A549 (cell line): ENCODE measurements around the gene GTPBP6. TPM values are rescaled to one million over a fixed set of nuclear protein-coding genes. Genes with fewer than 3 reads are reported as not detected.

Source experiments
- ATAC-seq, 2 experiments: fragments of 200-7000 bp in 1 of 2; fragments of >200 bp in 1 of 2; cut with Nextera tagmentation in 1 of 2; cut with Tn5 transposase in 1 of 2; 3 replicates each; pipeline versions ENCODE4 v1.8.0 to v1.9.1; 2018 to 2020; ENCODE audit warnings: mild to moderate bottlenecking in 1 of 2, moderate library complexity in 1 of 2
- CTCF ChIA-PET: fragments of 300-600 bp; sonication (Branson Sonifier 250); formaldehyde crosslinking; extraction: SDS; loops from one replicate; lab custom pipeline; 2021; ENCODE audit warnings: antibody characterized with exemption, inconsistent platforms; lab: Yijun Ruan, JAX
- POLR2A ChIA-PET: fragments of 350-600 bp; formaldehyde crosslinking; extraction: SDS; loops from one replicate; lab custom pipeline; 2021; ENCODE audit warnings: antibody characterized with exemption, inconsistent platforms; lab: Yijun Ruan, JAX
- DNase-seq, 2 experiments: peaks; one replicate each; pipeline versions ENCODE4 v3.0.0 to v3.0.0-alpha.2; 2011 to 2016; ENCODE audit warnings: low read depth in 1 of 2, low spot score in 1 of 2
- FAIRE-seq: peaks from 2 replicates; lab custom pipeline; 2011; peaks lifted over from hg19 to GRCh38; lab: Jason Lieb, UNC
- H3K27ac ChIP-seq, 2 experiments: fragments of >200 bp; sonication (Bioruptor Twin); formaldehyde crosslinking; 3 replicates each; pipeline ENCODE4 v1.5.1; 2016 to 2017
- H3K4me1 ChIP-seq: fragments of >200 bp; sonication (Bioruptor Twin); formaldehyde crosslinking; 3 replicates; pipeline ENCODE4 v1.6.1; 2016
- H3K4me2 ChIP-seq: fragments of >200 bp; sonication (Bioruptor Twin); formaldehyde crosslinking; 3 replicates; pipeline ENCODE4 v1.6.1; 2016
- H3K4me3 ChIP-seq: fragments of >200 bp; sonication (Bioruptor Twin); formaldehyde crosslinking; 3 replicates; pipeline ENCODE4 v1.5.1; 2016
- H3K9me3 ChIP-seq: fragments of >200 bp; sonication (Bioruptor Twin); formaldehyde crosslinking; 3 replicates; pipeline ENCODE4 v1.6.1; 2016
- BHLHE40 ChIP-seq: IDR thresholded peaks from 2 replicates; pipeline ENCODE4 v1.6.1; 2012; ENCODE audit warnings: low read depth, low read length, inconsistent platforms
- CBX2 ChIP-seq: fragments of 200-600 bp; sonication (generic); IDR thresholded peaks from 2 replicates; pipeline ENCODE4 v1.6.1; 2016; ENCODE audit warnings: low read depth, mild to moderate bottlenecking, borderline replicate concordance
- CHD2 ChIP-seq: fragments of 150-350 bp; IDR thresholded peaks from 2 replicates; pipeline ENCODE4 v1.6.1; 2014; ENCODE audit warnings: low read length; ENCODE audit not compliant: partially characterized antibody
- EHF ChIP-seq: fragments of 250-450 bp; sonication (Bioruptor Pico); IDR thresholded peaks from 2 replicates; pipeline ENCODE4 v1.5.0; 2020; ENCODE audit warnings: mild to moderate bottlenecking
- EP300 ChIP-seq, 2 experiments: fragments of >200 bp; sonication (Bioruptor Twin); formaldehyde crosslinking; IDR thresholded peaks; 2 replicates in 1 of 2; 3 replicates in 1 of 2; pipeline ENCODE4 v1.6.1; 2016 to 2017
- ESRRA ChIP-seq: fragments of 150-350 bp; IDR thresholded peaks from 2 replicates; pipeline ENCODE4 v1.6.1; 2014; ENCODE audit warnings: mild to moderate bottlenecking, low read length, borderline replicate concordance
- FOSB ChIP-seq: fragments of 250-450 bp; sonication (Bioruptor Pico); IDR thresholded peaks from 2 replicates; pipeline ENCODE4 v1.5.0; 2020; ENCODE audit warnings: mild to moderate bottlenecking, moderate library complexity
- GATA3 ChIP-seq: IDR thresholded peaks from 2 replicates; pipeline ENCODE4 v1.6.1; 2012; ENCODE audit warnings: borderline replicate concordance
- HDAC2 ChIP-seq: fragments of 200-600 bp; sonication (generic); IDR thresholded peaks from 2 replicates; pipeline ENCODE4 v1.6.1; 2016
- HEYL ChIP-seq: fragments of 250-450 bp; sonication (Bioruptor Pico); IDR thresholded peaks from 2 replicates; pipeline ENCODE4 v1.8.0; 2021; ENCODE audit warnings: mild to moderate bottlenecking, moderate library complexity
- HOXA7 ChIP-seq: fragments of 250-450 bp; sonication (Bioruptor Pico); IDR thresholded peaks from 2 replicates; pipeline ENCODE4 v1.5.0; 2020; ENCODE audit warnings: mild to moderate bottlenecking, moderate library complexity
- HOXB13 ChIP-seq: fragments of 250-450 bp; sonication (Bioruptor Pico); IDR thresholded peaks from 2 replicates; pipeline ENCODE4 v1.5.0; 2020; ENCODE audit warnings: low read depth, mild to moderate bottlenecking, moderate library complexity
- HOXB5 ChIP-seq: fragments of 250-450 bp; sonication (Bioruptor Pico); IDR thresholded peaks from 2 replicates; pipeline ENCODE4 v1.5.0; 2020; ENCODE audit warnings: mild to moderate bottlenecking, moderate library complexity
- MAZ ChIP-seq: fragments of 150-350 bp; IDR thresholded peaks from 2 replicates; pipeline ENCODE4 v1.6.1; 2014; ENCODE audit warnings: antibody characterized with exemption, low read depth, low read length, borderline replicate concordance
- MYC ChIP-seq: IDR thresholded peaks from 2 replicates; pipeline ENCODE4 v1.6.1; 2012; ENCODE audit warnings: mild to moderate bottlenecking, inconsistent platforms, low read length, improper control_type of control experiment, borderline replicate concordance
- NFE2L2 ChIP-seq: fragments of 150-350 bp; conservative IDR thresholded peaks from 2 replicates; pipeline ENCODE4 v1.6.1; 2014; ENCODE audit warnings: low read length
- NR3C1 ChIP-seq: fragments of >200 bp; sonication (Bioruptor Twin); formaldehyde crosslinking; IDR thresholded peaks from 3 replicates; pipeline ENCODE4 v1.6.1; 2017
- POLR2A ChIP-seq: IDR thresholded peaks from 2 replicates; pipeline ENCODE4 v1.6.1; 2012; ENCODE audit warnings: mild to moderate bottlenecking, low read length
- POLR2AphosphoS2 ChIP-seq: conservative IDR thresholded peaks from 2 replicates; pipeline ENCODE4 v1.6.1; 2012; ENCODE audit warnings: low read length, improper control_type of control experiment, inconsistent platforms
- RAD21 ChIP-seq, 2 experiments: fragments of >200 bp in 1 of 2; sonication (Bioruptor Twin) in 1 of 2; formaldehyde crosslinking in 1 of 2; IDR thresholded peaks in 1 of 2; conservative IDR thresholded peaks in 1 of 2; 2 replicates in 1 of 2; 3 replicates in 1 of 2; pipeline ENCODE4 v1.6.1; 2012 to 2018; ENCODE audit warnings: inconsistent platforms in 1 of 2
- RFX5 ChIP-seq: fragments of 450-650 bp; IDR thresholded peaks from 2 replicates; pipeline ENCODE4 v1.7.1; 2014; ENCODE audit warnings: antibody characterized with exemption, mild to moderate bottlenecking, moderate library complexity
- TP53 ChIP-seq: fragments of 250-450 bp; sonication (Bioruptor Pico); IDR thresholded peaks from 2 replicates; pipeline ENCODE4 v1.5.0; 2021; ENCODE audit warnings: mild to moderate bottlenecking, moderate library complexity
- ZC3H11A ChIP-seq: fragments of 450-650 bp; IDR thresholded peaks from 2 replicates; pipeline ENCODE4 v1.6.1; 2014; ENCODE audit warnings: antibody characterized with exemption, mild to moderate bottlenecking
- ZNF302 ChIP-seq: fragments of 250-450 bp; sonication (Bioruptor Pico); IDR thresholded peaks from 2 replicates; pipeline ENCODE4 v1.9.0; 2021; ENCODE audit warnings: inconsistent platforms, mild to moderate bottlenecking, moderate library complexity
- WGBS: methylation state at CpG from one replicate; pipeline ENCODE4 v1.1.6; 2017; ENCODE audit errors: missing lambda C conversion rate; 5-methylcytosine and 5-hydroxymethylcytosine counted together
- polyA plus RNA-seq, 4 experiments: library from polyadenylated mRNA; depleted of rRNA in 3 of 4; stranded (reverse); fragments of >200 nt; fragmentation: RNase III in 1 of 4; extraction: RNeasy Plus Mini Kit Qiagen cat#74134 plus additional on column Dnase treatment in 1 of 4; gene quantifications; 2 replicates in 3 of 4; 3 replicates in 1 of 4; pipeline ENCODE4 v1.2.3, GENCODE V29; 2011 to 2017
- TF ChIP-seq, protein P1 (sequence below): fragments of 250-450 bp; sonication (Bioruptor Pico); IDR thresholded peaks from 2 replicates; pipeline ENCODE4 v1.5.0; 2021; ENCODE audit warnings: mild to moderate bottlenecking, moderate library complexity, borderline replicate concordance
- TF ChIP-seq, protein P2 (sequence below): IDR thresholded peaks from 2 replicates; pipeline ENCODE4 v1.6.1; 2012

The GTPBP6 gene
- polyA plus RNA-seq, 2 of the 4 experiments (the other 2 are of a cell fraction) = 26.0 to 41.2 TPM

DNA sequence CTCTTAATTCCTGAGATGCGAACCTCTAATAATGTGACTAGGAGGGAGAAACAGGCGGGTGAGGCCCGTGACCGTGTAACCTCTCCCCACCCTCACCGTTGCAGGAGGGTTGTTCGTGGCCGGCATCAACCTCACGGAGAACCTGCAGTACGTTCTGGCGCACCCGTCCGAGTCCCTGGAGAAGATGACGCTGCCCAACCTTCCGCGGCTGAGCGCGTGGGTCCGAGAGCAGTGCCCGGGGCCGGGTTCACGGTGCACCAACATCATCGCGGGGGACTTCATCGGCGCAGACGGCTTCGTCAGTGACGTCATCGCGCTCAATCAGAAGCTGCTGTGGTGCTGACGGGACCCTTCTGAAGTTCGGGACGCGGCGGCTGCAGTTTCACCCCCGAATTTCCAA, 19.6 kb downstream of the GTPBP6 start:
- Histone ChIP-seq H3K4me3 (no peak overlapping the region), H3K4me1 (no peaks in the 10 kb centered on the region), H3K27ac (no peak overlapping the region), H3K9me3 (no peaks in the 10 kb centered on the region), H3K4me2 (no peak overlapping the region)
- DNase-seq = no peak
- WGBS = 98% methylated on average over 36 of the region's 36 CpGs
- TF ChIP-seq FOSB (CRISPR knock-in tag) (no peak), EP300 (IDR thresholded peaks at IDR 0.05) (no peak), MAZ (no peak), HEYL (CRISPR knock-in tag) (no peak), RFX5 (no peak), TP53 (no peak), CBX2 (no peak), HOXB13 (CRISPR knock-in tag) (no peak), CHD2 (no peak), ESRRA (no peak), BHLHE40 (no peak), RAD21 (conservative IDR thresholded peaks at IDR 0.05 in 1 of 2, IDR thresholded peaks at IDR 0.05 in 1 of 2) (no peak), ZNF302 (CRISPR knock-in tag) (no peak), ZC3H11A (no peak)
- TF ChIP-seq, protein P1, sequence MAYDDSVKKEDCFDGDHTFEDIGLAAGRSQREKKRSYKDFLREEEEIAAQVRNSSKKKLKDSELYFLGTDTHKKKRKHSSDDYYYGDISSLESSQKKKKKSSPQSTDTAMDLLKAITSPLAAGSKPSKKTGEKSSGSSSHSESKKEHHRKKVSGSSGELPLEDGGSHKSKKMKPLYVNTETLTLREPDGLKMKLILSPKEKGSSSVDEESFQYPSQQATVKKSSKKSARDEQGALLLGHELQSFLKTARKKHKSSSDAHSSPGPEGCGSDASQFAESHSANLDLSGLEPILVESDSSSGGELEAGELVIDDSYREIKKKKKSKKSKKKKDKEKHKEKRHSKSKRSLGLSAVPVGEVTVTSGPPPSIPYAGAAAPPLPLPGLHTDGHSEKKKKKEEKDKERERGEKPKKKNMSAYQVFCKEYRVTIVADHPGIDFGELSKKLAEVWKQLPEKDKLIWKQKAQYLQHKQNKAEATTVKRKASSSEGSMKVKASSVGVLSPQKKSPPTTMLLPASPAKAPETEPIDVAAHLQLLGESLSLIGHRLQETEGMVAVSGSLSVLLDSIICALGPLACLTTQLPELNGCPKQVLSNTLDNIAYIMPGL = no peak
- ChIA-PET CTCF (no interaction called here), POLR2A (no interaction called here)
- no peak for ATAC-seq
- no peak for FAIRE-seq

DNA sequence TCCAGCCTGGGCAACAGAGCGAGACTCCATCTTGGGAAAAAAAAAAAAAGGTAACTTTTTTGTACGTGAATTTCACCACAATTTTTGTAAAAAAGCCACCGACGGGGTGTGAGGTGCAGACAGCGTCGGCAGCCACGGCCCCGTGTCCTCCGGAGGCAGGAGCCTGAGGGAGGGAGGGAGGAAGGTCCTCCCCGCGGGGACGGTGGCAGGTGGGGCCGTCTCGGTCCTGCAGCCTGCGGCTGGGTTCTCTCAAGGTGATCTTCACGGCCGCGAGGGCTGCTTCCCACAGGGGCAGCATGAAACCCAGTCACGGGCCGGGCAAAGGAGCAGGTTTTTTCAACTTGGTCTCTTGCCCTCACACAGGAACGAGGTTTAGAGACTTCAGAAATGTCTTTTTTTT, 23.5 kb downstream of the GTPBP6 start:
- CTCF ChIA-PET = no interaction called here
- ATAC-seq = no peak; a peak in 2 of 6 replicates
- Histone ChIP-seq H3K27ac (no peak overlapping the region), H3K4me2 (no peak overlapping the region), H3K4me1 (no peaks in the 10 kb centered on the region), H3K9me3 (no peaks in the 10 kb centered on the region), H3K4me3 (no peak overlapping the region)
- FAIRE-seq = no peak
- POLR2A ChIA-PET = no interaction called here
- no peak for DNase-seq
- TF ChIP-seq EHF (CRISPR knock-in tag) (no peak), ZNF302 (CRISPR knock-in tag) (no peak), MYC (no peak), POLR2A (no peak), NFE2L2 (no peak), TP53 (no peak), RFX5 (no peak), HDAC2 (no peak), POLR2AphosphoS2 (no peak), GATA3 (no peak), HOXA7 (no peak), ZC3H11A (no peak), NR3C1 (no peak), CBX2 (no peak), HOXB13 (CRISPR knock-in tag) (no peak), HOXB5 (CRISPR knock-in tag) (no peak)
- TF ChIP-seq, protein P2, sequence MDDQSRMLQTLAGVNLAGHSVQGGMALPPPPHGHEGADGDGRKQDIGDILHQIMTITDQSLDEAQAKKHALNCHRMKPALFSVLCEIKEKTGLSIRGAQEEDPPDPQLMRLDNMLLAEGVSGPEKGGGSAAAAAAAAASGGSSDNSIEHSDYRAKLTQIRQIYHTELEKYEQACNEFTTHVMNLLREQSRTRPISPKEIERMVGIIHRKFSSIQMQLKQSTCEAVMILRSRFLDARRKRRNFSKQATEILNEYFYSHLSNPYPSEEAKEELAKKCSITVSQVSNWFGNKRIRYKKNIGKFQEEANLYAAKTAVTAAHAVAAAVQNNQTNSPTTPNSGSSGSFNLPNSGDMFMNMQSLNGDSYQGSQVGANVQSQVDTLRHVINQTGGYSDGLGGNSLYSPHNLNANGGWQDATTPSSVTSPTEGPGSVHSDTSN = no peak
- TF ChIP-seq, protein P1 = no peak
- 88% methylated on average over 21 of the region's 21 CpGs for WGBS
